HG03039 (cell line): ENCODE data around the gene FZD10.

Source experiments
- ATAC-seq: cut with Tn5 transposase; IDR thresholded peaks from one replicate; pipeline ENCODE4 v1.9.1; 2021; ENCODE audit warnings: mild to moderate bottlenecking, moderate library complexity; ENCODE audit not compliant: unreplicated experiment

The FZD10 gene

GRCh38 chr12:130162267-130162666 is at the start of gene FZD10:
Gene FZD10, plus strand, starts transcription at chr12:130162464. Its CDS starts 479 bp downstream, at chr12:130162943.
- ATAC-seq = no peak

GRCh38 chr12:130114952-130115351 is 47.3 kb upstream of the FZD10 start:
- ATAC-seq = no peak

GRCh38 chr12:130115646-130116045 is 46.6 kb upstream of the FZD10 start:
- no peak for ATAC-seq

- no peak for ATAC-seq
Observed at GRCh38 chr12:130116791-130117190, 45.5 kb upstream of the FZD10 start.

GRCh38 chr12:130117233-130117632 is 45.0 kb upstream of the FZD10 start:
- no peak for ATAC-seq

- no peak for ATAC-seq
Observed at GRCh38 chr12:130117701-130118100, 44.6 kb upstream of the FZD10 start.

- ATAC-seq = no peak
Observed at GRCh38 chr12:130118181-130118580, 44.1 kb upstream of the FZD10 start.

- ATAC-seq = no peak
Observed at GRCh38 chr12:130119241-130119861, 42.9 kb upstream of the FZD10 start.

GRCh38 chr12:130120012-130120805 is 42.1 kb upstream of the FZD10 start:
- no peak for ATAC-seq

GRCh38 chr12:130121226-130122000 is 40.9 kb upstream of the FZD10 start:
- ATAC-seq = no peak

- ATAC-seq = no peak
Observed at GRCh38 chr12:130122356-130122755, 39.9 kb upstream of the FZD10 start.

- no peak for ATAC-seq
Observed at GRCh38 chr12:130124106-130124505, 38.2 kb upstream of the FZD10 start.

- no peak for ATAC-seq
Observed at GRCh38 chr12:130124605-130125244, 37.5 kb upstream of the FZD10 start.

- no peak for ATAC-seq
Observed at GRCh38 chr12:130126023-130126432, 36.2 kb upstream of the FZD10 start.

GRCh38 chr12:130127532-130127911 is 34.7 kb upstream of the FZD10 start:
- no peak for ATAC-seq

GRCh38 chr12:130127912-130128789 is 34.1 kb upstream of the FZD10 start:
- ATAC-seq = no peak

GRCh38 chr12:130128790-130129735 is 33.2 kb upstream of the FZD10 start:
- ATAC-seq = no peak

- ATAC-seq = no peak
Observed at GRCh38 chr12:130130346-130130745, 31.9 kb upstream of the FZD10 start.

- no peak for ATAC-seq
Observed at GRCh38 chr12:130131025-130131424, 31.2 kb upstream of the FZD10 start.
